Adrenal gland (tissue), 12 donors: Measurements from ENCODE around the gene PARP8. TPM values are rescaled to one million over a fixed set of nuclear protein-coding genes. Genes with fewer than 3 reads are reported as not detected.

Experiments
- DNase-seq, 7 donors: peaks; one replicate each; pipeline ENCODE4 v3.0.0-alpha.2; 2019 to 2020
- H3K27ac ChIP-seq, 5 donors: fragments of 200-600 bp; sonication (generic) in 4 of 5; 1 replicate in 3 of 5; 2 replicates in 2 of 5; pipeline versions ENCODE4 v1.5.1 to v1.8.0; 2016 to 2020; ENCODE audit warnings: mild to moderate bottlenecking in 1 of 5
- H3K27me3 ChIP-seq: fragments of 200-600 bp; 2 replicates; pipeline ENCODE4 v1.8.0; 2021
- H3K36me3 ChIP-seq, 2 donors: fragments of 200-600 bp; replicated peaks in 1 of 2; 1 replicate in 1 of 2; 2 replicates in 1 of 2; pipeline versions ENCODE4 v1.5.1 to v1.8.0; 2018 to 2022
- H3K4me1 ChIP-seq, 2 donors: fragments of 200-600 bp; replicated peaks in 1 of 2; 1 replicate in 1 of 2; 2 replicates in 1 of 2; pipeline versions ENCODE4 v1.5.1 to v1.8.0; 2018 to 2021
- H3K4me3 ChIP-seq, 4 donors: fragments of 200-600 bp; sonication (generic) in 3 of 4; one replicate each; pipeline ENCODE4 v1.5.1; 2016 to 2018
- H3K9me3 ChIP-seq, 3 donors: fragments of 200-600 bp; sonication (generic) in 1 of 3; replicated peaks in 1 of 3; 1 replicate in 2 of 3; 2 replicates in 1 of 3; pipeline versions ENCODE4 v1.5.1 to v1.8.0; 2016 to 2021
- POLR2A ChIP-seq, 2 donors: fragments of 450-650 bp; IDR thresholded peaks; one replicate each; pipeline ENCODE4 v1.6.1; 2017; ENCODE audit warnings: antibody characterized with exemption in 2 of 2, mild to moderate bottlenecking in 2 of 2, moderate library complexity in 1 of 2
- WGBS, 4 donors: extraction: QIAGEN DNeasy Blood & Tissue Kit in 2 of 4; methylation state at CpG; one replicate each; pipeline versions ENCODE4 v1.1.5 to v1.1.7; 2013 to 2017; 5-methylcytosine and 5-hydroxymethylcytosine counted together
- intact Hi-C, 2 donors: fragments of 100-400 bp; cut with DNase I; formaldehyde crosslinking; loops; one replicate each; pipeline versions ENCODE4 v1.14.1 to v1.15.0; 2022 to 2023
- polyA plus RNA-seq, 3 donors: library from polyadenylated mRNA; stranded (reverse); fragments of 200-250 nt in 2 of 3; fragments of 350-450 nt in 1 of 3; fragmentation: Illumina TruSeq in 1 of 3; extraction: RNeasy Lipid Tissue Mini Kit (QIAGEN cat#74804) in 1 of 3; gene quantifications; one replicate each; pipeline ENCODE4 v1.2.3, GENCODE V29; 2013 to 2014
- total RNA-seq, 9 donors: library from RNA; depleted of rRNA in 4 of 9; stranded (reverse); fragments of >200 nt in 4 of 9; fragments of 120-200 nt in 1 of 9; fragmentation: NEBNext Ultra II Directional in 1 of 9; extraction: Animal tissue kit (Norgen Biotek cat#: 25700) in 1 of 9; gene quantifications; one replicate each; pipeline versions ENCODE4 v1.1.0 to v1.2.4, GENCODE V29; 2013 to 2023
- TF ChIP-seq, protein P1 (sequence below), 6 experiments: fragments of 450-650 bp in 4 of 6; fragments of 200-600 bp in 2 of 6; sonication (generic) in 1 of 6; IDR thresholded peaks; 1 replicate in 5 of 6; 2 replicates in 1 of 6; pipeline versions ENCODE4 v1.5.1 to v1.8.0; 2016 to 2021; ENCODE audit warnings: antibody characterized with exemption in 6 of 6, mild to moderate bottlenecking in 2 of 6, moderate library complexity in 1 of 6
- donor health status: healthy with polysubstance abuse.
- donor health status: Bipolar disorder and iron deficiency.
- donor health status: DM: yes; HTN: yes; CAD: no.
- donor health status: DM: no; HTN: no; CAD: no.
- donor health status: DM: no; HTN: no; CAD: no.
- donor health status: DM: yes; HTN: yes; CAD: no.

Gene PARP8
- total and polyA plus RNA-seq, 12 donors = 7.5 to 41.8 (median 24.0) TPM

DNA sequence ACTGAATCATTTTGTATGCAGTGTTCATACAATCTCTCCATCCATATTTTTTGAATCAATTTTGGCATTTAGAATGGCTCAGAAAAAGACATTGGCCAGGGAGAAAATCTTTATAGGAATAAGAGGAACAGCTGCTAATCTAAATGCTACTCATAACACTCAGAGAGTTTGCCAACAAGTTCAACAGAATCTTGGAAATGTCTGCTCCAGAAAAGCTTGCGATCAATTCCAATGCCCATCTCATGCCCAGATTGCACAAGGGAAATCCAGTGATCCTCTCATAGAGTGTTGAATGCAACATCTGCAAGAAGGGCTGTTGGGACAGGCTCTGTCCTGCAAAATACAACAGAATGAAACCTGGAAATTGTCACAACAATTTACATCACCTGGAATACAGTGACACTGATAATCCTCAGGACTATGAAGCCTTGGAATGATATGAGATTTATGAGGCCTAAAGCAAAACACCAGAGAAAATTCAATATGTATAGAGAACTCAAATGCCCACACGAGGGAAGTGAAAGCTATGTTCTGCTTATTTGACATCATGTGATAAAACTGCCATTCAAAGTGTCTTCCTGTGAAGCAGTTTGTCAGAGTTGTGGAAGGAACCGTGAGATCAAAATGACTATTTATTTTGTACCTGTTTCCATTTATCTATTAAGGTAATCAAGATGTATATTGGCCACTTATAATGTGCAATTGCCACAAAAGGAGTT is 190.1 kb downstream of the PARP8 start:
- Histone ChIP-seq H3K4me3 (no peak overlapping the region), H3K36me3 (no peaks in the 10 kb centered on the region), H3K9me3 (no peaks in the 10 kb centered on the region), H3K27ac (no peak overlapping the region), H3K4me1 (no peaks in the 10 kb centered on the region), H3K27me3 (peaks cover 11% of the 10 kb centered on the region)
- DNase-seq = no peak
- 51 to 56% (median 54%) methylated on average over 3 of the region's 3 CpGs for WGBS, 4 donors
- intact Hi-C loops = no loop called here
- TF ChIP-seq POLR2A (IDR thresholded peaks at IDR 0.05) = no peak
- TF ChIP-seq, protein P1, sequence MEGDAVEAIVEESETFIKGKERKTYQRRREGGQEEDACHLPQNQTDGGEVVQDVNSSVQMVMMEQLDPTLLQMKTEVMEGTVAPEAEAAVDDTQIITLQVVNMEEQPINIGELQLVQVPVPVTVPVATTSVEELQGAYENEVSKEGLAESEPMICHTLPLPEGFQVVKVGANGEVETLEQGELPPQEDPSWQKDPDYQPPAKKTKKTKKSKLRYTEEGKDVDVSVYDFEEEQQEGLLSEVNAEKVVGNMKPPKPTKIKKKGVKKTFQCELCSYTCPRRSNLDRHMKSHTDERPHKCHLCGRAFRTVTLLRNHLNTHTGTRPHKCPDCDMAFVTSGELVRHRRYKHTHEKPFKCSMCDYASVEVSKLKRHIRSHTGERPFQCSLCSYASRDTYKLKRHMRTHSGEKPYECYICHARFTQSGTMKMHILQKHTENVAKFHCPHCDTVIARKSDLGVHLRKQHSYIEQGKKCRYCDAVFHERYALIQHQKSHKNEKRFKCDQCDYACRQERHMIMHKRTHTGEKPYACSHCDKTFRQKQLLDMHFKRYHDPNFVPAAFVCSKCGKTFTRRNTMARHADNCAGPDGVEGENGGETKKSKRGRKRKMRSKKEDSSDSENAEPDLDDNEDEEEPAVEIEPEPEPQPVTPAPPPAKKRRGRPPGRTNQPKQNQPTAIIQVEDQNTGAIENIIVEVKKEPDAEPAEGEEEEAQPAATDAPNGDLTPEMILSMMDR (IDR thresholded peaks at IDR 0.05) = no peak

DNA sequence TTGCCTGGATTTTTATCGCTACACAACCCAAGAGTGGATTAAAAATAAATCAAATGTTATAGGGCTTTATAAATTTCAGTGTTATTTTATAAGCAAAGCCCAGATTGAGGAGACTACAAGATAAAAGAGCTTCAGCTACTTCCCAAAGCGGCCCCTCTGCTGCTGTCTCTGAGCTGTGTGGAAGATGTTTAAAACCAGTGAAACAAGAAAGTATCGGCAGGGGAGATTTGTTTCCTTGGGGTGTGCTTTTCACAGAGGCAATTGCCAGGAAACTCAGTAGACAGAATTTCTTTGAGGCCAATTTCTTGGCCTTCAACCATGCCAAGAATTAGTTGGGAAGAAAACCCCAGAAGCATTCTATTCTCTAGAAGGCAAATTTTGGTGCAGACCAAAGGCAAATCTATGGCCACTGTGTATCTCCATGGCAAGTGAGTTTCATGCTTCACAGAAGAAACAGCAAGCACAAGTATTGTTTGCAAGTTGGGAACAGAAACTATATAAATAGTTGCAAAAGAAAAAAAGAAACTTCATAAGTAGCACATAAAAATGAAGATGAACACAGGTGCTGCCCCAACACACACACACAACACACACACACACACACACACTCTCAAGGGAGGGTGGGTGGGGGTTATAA is 197.2 kb downstream of the PARP8 start:
- H3K27me3 ChIP-seq = peaks cover 7% of the 10 kb centered on the region
- intact Hi-C loops = no loop called here
- no peak overlapping the region for H3K4me3 ChIP-seq
- 89 to 95% (median 90%) methylated on average over 3 of the region's 3 CpGs for WGBS, 4 donors
- H3K9me3 ChIP-seq = no peaks in the 10 kb centered on the region
- no peak for DNase-seq
- no peak for TF ChIP-seq POLR2A (IDR thresholded peaks at IDR 0.05)
- TF ChIP-seq, protein P1 (IDR thresholded peaks at IDR 0.05) = no peak
- no peaks in the 10 kb centered on the region for H3K4me1 ChIP-seq
- H3K27ac ChIP-seq = no peak overlapping the region
- H3K36me3 ChIP-seq = no peaks in the 10 kb centered on the region

DNA sequence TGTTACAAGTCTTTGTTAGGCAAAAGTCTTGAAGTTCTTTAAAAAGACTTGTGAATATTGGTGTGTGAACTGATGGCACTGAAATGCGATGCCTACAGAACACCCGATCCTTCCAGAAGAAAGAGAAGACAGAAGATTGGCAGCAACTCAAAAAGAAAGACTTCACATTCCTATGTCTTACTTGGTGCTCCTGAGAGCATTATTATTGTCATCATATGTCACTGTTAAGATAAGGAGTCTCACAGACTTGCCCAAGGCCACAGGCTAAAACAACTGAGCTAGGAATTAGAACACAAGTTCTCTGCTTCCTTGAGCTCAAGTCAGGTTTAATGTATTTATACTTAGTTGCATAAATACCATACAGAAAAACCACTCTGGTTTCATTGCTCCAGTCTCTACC is 198.0 kb downstream of the PARP8 start:
- Histone ChIP-seq H3K4me3 (no peak overlapping the region), H3K36me3 (no peaks in the 10 kb centered on the region), H3K9me3 (no peaks in the 10 kb centered on the region), H3K4me1 (no peaks in the 10 kb centered on the region), H3K27ac (no peak overlapping the region), H3K27me3 (peaks cover 4% of the 10 kb centered on the region)
- intact Hi-C loops = no loop called here
- TF ChIP-seq, protein P1 (IDR thresholded peaks at IDR 0.05) = no peak
- TF ChIP-seq POLR2A (IDR thresholded peaks at IDR 0.05) = no peak
- WGBS, 4 donors = 8 to 38% (median 23%) methylated on average over 2 of the region's 2 CpGs
- DNase-seq = no peak

DNA sequence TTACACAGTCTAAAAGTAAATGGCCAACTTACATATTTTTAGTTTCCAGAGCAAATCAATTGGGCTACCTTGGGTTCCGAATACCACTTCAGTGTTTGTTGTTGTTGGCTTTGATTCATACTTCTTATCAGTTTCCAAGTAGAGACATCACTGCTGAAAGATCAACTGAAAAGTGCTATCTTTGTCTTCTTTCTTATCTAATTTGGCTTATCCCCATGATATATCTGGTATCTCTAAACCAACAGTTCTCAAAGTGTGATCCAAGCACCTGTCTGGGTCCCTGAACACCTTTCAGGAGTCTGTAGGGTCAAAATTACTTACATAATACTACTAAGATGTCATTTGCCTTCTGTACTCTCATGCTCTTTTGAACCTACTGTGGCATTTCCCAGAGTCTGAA is 200.0 kb downstream of the PARP8 start:
- Histone ChIP-seq H3K27me3 (peaks cover 1% of the 10 kb centered on the region), H3K36me3 (no peaks in the 10 kb centered on the region), H3K4me3 (no peak overlapping the region), H3K9me3 (no peaks in the 10 kb centered on the region), H3K4me1 (no peaks in the 10 kb centered on the region), H3K27ac (no peak overlapping the region)
- no peak for DNase-seq
- WGBS, 4 donors = 13 to 44% (median 32%) methylated on average over 1 of the region's 1 CpG
- intact Hi-C loops = no loop called here
- no peak for TF ChIP-seq POLR2A (IDR thresholded peaks at IDR 0.05)
- TF ChIP-seq, protein P1 (IDR thresholded peaks at IDR 0.05) = no peak
